Measurements from ENCODE around the gene IDUA. TPM values are rescaled to one million over a fixed set of nuclear protein-coding genes. Genes with fewer than 3 reads are reported as not detected.

Gene IDUA
- total RNA-seq, 2 donors from 2014 or later: 22.4 to 25.6 TPM

DNA sequence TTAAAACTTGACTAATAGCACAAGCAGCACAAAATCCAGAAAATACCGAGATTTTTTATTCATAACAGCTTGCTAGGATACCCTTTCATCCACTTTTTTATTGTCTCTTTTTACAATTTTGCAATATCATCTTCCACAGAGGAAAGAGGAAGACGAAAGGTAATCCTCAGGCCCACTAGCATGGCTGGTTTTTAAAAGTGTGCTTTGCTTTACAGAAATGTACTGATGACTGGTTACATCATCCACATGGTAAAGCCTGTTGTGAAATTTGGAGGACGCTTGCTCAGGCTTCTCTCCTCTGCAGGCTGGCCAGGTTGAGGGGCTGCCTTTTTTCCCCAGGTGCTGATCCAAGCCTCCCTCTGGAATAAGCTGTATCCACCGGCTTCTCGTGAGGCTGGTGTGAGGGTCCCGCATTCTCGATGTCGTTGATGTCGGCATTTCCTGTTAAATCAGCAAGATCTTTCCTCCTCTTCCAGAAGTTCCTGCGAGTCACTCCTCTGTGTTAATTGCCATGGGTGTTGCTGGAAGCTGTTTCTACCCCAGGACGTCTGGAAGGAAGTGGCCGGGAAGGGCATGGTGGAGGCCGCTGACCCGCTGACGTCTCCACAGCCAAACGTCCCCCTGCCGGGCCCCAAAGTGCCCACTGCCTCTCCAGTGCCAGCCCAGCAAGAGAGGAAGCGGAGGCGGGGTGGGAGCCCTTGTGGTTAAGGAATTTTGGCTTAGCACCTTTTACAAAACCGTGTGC lies 7.7 kb upstream of the IDUA start:
- H3K9ac ChIP-seq (ENCODE audit: extremely low read depth, low read length, poor library complexity, severe bottlenecking): no peak overlapping the region
- H3K27ac ChIP-seq (ENCODE audit: low read depth, low read length): no peak overlapping the region
- TF ChIP-seq, protein P1, sequence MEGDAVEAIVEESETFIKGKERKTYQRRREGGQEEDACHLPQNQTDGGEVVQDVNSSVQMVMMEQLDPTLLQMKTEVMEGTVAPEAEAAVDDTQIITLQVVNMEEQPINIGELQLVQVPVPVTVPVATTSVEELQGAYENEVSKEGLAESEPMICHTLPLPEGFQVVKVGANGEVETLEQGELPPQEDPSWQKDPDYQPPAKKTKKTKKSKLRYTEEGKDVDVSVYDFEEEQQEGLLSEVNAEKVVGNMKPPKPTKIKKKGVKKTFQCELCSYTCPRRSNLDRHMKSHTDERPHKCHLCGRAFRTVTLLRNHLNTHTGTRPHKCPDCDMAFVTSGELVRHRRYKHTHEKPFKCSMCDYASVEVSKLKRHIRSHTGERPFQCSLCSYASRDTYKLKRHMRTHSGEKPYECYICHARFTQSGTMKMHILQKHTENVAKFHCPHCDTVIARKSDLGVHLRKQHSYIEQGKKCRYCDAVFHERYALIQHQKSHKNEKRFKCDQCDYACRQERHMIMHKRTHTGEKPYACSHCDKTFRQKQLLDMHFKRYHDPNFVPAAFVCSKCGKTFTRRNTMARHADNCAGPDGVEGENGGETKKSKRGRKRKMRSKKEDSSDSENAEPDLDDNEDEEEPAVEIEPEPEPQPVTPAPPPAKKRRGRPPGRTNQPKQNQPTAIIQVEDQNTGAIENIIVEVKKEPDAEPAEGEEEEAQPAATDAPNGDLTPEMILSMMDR (conservative IDR thresholded peaks at IDR 0.05): no peak
- Mint-ChIP-seq H3K27ac (no peak overlapping the region), H3K4me1 (peaks cover 4% of the 10 kb centered on the region), H3K36me3 (ENCODE audit: low read depth) (peaks cover 2% of the 10 kb centered on the region), H3K4me3 (no peak overlapping the region), H3K9me3 (peaks cover 10% of the 10 kb centered on the region), H3K27me3 (ENCODE audit: insufficient read depth) (peaks cover 20% of the 10 kb centered on the region)
- H3K4me1 ChIP-seq (ENCODE audit: control insufficient read depth, insufficient read depth, low read length): no peaks in the 10 kb centered on the region
- peak; percentile 79 for DNase-seq
- no peaks in the 10 kb centered on the region for H3K9me3 ChIP-seq (ENCODE audit: control insufficient read depth, low read length)
- no peak overlapping the region for H3K4me3 ChIP-seq (ENCODE audit: low read length)
- H3K27me3 ChIP-seq (ENCODE audit: control insufficient read depth, insufficient read depth, low read length, poor library complexity, severe bottlenecking): no peaks in the 10 kb centered on the region
- no peaks in the 10 kb centered on the region for H3K36me3 ChIP-seq (ENCODE audit: control insufficient read depth, insufficient read depth, low read length)
- 62 to 73% methylated on average over 15 to 20 of the region's 20 CpGs for WGBS, 2 experiments (ENCODE audit: insufficient coverage in 1 of 2, insufficient read length in 1 of 2)

DNA sequence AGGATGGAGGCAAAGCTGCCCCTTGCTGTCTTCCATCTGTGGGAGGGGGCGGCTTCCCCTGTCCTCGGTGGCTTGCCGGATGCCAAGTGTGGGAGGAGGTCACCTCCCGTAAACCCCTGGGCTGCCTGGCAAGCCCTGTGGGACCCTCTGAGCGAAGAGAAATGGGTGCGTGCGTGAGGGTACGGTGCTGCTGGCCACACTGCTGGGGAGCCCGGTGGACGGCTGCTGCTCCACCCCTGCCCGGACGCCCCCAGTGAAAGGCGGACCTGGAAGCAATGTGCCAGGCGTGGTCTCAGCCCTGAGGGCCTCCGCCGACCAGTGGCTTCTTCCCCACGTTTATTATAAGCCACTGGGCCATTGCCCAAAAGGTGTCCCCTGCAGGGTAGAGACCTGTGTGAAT lies 4.6 kb upstream of the IDUA start:
- Mint-ChIP-seq H3K4me1 (peaks cover 12% of the 10 kb centered on the region), H3K27ac (no peak overlapping the region), H3K36me3 (ENCODE audit: low read depth) (no peaks in the 10 kb centered on the region), H3K27me3 (ENCODE audit: insufficient read depth) (peaks cover 4% of the 10 kb centered on the region), H3K4me3 (no peak overlapping the region), H3K9me3 (no peaks in the 10 kb centered on the region)
- Histone ChIP-seq H3K9me3 (ENCODE audit: control insufficient read depth, low read length) (no peaks in the 10 kb centered on the region), H3K9ac (ENCODE audit: extremely low read depth, low read length, poor library complexity, severe bottlenecking) (no peak overlapping the region), H3K27ac (ENCODE audit: low read depth, low read length) (no peak overlapping the region), H3K4me1 (ENCODE audit: control insufficient read depth, insufficient read depth, low read length) (no peaks in the 10 kb centered on the region), H3K27me3 (ENCODE audit: control insufficient read depth, insufficient read depth, low read length, poor library complexity, severe bottlenecking) (peaks cover 10% of the 10 kb centered on the region), H3K36me3 (ENCODE audit: control insufficient read depth, insufficient read depth, low read length) (no peaks in the 10 kb centered on the region), H3K4me3 (ENCODE audit: low read length) (no peak overlapping the region)
- DNase-seq: no peak
- 92 to 96% methylated on average over 14 to 17 of the region's 17 CpGs for WGBS, 2 experiments (ENCODE audit: insufficient coverage in 1 of 2, insufficient read length in 1 of 2)
- TF ChIP-seq, protein P1 (conservative IDR thresholded peaks at IDR 0.05): no peak

DNA sequence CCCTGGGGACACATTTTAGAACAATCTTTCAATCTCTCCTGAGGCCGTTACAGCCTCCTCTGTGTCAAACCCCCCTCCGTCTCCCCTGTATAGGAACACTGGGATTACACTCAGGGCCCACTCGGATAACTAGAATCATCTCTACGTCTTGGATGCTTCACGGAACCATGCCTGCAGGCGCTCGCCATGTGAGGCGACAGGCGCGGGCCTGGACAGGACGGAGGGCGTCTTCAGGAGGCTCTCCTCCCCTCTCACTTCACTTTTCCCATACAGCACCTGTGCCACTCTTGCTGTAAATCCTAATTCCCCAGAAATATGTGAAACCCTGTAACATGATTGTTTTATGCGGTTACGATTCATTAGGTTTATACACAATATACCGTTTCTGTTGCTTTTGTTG lies 4.0 kb upstream of the IDUA start:
- TF ChIP-seq, protein P1 (conservative IDR thresholded peaks at IDR 0.05): no peak
- H3K36me3 Mint-ChIP-seq (ENCODE audit: low read depth): no peaks in the 10 kb centered on the region
- peaks cover 14% of the 10 kb centered on the region for H3K4me1 Mint-ChIP-seq
- peaks cover 10% of the 10 kb centered on the region for H3K27me3 ChIP-seq (ENCODE audit: control insufficient read depth, insufficient read depth, low read length, poor library complexity, severe bottlenecking)
- peaks cover 4% of the 10 kb centered on the region for H3K27me3 Mint-ChIP-seq (ENCODE audit: insufficient read depth)
- no peaks in the 10 kb centered on the region for H3K36me3 ChIP-seq (ENCODE audit: control insufficient read depth, insufficient read depth, low read length)
- WGBS, 2 experiments (ENCODE audit: insufficient coverage in 1 of 2, insufficient read length in 1 of 2): 94% methylated on average over 15 of the region's 15 CpGs
- H3K4me3 Mint-ChIP-seq: no peak overlapping the region
- no peak overlapping the region for H3K27ac Mint-ChIP-seq
- H3K4me1 ChIP-seq (ENCODE audit: control insufficient read depth, insufficient read depth, low read length): no peaks in the 10 kb centered on the region
- no peak overlapping the region for H3K27ac ChIP-seq (ENCODE audit: low read depth, low read length)
- DNase-seq: no peak
- no peaks in the 10 kb centered on the region for H3K9me3 Mint-ChIP-seq
- H3K4me3 ChIP-seq (ENCODE audit: low read length): no peak overlapping the region
- no peak overlapping the region for H3K9ac ChIP-seq (ENCODE audit: extremely low read depth, low read length, poor library complexity, severe bottlenecking)
- no peaks in the 10 kb centered on the region for H3K9me3 ChIP-seq (ENCODE audit: control insufficient read depth, low read length)
